NCI-H146 treated with DMSO at 0.1 percent for 48 hours (cell line): ENCODE results near the gene RRAGD.
A peak's percentile ranks its signal among the peaks of the same experiment; 100 is the strongest.

ENCODE experiments used
- DNase-seq: peaks from one replicate; lab custom pipeline; 2025; ENCODE audit not compliant: unreplicated experiment; lab: John Stamatoyannopoulos, UW

RRAGD gene

DNA sequence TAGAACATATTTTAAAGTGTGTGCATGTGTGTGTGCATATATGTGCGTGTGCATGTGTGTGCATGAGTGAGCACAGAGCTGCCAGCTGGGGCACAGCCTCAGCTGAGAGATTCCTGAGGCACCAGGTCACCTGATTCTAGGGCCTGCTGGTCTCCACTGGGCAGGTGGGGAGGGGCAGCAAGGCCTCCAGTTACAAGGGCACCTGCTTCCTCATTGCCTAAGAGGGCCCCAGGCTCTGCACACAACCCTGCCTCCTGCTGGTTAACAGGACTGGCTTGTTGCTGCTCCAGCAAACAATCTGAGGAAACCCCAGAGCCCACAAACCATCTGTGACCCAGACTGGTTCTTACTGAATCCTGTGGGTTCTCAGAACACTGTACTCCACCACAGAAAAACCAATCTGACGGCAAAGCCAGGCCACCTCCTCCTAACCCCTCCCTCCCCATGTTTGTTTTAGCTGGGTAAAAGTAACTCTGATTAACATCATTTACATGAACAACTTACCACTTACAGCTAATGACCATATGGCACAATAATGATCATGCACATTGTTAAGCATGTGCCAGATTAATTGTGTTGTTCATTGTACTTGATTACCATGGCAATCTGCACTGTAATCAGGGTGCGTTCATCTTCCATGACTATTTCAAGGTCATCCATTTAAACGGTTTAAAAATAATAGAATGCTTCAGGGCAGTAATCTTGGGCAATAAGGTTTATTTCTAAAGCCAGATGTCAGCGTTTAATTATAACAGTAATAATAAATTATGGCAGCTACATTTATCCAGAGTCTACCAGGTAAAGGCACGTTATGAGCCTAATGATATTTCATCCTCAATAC, 36.4 kb downstream of the RRAGD start:
- peak; percentile 91 for DNase-seq

DNA sequence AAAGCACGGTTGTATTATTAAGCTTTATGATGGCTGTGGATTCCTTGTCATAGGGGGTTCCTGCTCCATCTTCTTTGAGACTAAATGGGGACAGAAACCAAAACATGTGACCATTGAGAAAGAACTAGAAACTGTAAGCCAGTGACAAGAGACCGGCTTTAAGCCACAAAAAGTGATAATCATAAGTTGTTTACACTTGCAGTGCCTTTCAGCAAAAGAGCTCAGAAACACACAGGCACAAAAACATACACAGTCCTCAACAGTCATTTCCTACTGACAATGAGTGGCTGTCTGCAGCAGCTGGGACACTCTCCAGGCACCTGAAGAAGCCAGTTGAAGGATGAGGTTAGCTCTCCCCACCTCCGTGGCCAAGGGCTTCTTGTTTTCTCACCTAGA, 39.6 kb downstream of the RRAGD start:
- DNase-seq = no peak

DNA sequence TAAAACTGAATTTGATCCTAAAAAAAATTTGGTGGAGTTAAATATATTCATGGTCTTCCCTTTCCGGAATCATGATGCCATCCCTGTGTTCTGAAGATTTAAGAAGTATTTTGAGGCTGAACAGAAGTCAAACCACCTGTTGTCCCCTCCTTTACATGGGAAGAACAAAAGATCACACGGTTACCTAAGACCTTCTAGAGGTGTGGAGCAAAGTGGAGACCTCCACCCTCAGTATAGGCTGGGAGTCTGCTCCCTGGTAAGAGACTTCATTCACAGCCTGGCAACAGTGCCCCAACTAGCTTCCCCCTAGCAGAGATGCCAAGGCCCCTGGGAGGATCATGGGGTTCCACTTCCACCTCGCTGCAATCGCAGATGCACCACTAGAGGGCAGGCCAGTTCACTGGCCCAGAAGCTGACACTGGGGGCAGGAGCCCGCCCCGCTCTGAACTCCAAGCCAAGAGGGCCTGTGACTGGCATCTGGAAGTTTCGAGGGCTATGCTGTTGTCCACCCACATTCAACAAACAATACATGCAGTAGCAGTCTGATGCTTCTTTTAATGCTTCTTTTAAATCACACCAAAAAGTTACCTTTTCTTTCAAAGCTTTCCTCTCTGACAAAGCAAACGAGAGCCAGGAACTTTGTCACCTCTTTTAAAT, 40.1 kb downstream of the RRAGD start:
- peak; percentile 22 for DNase-seq

DNA sequence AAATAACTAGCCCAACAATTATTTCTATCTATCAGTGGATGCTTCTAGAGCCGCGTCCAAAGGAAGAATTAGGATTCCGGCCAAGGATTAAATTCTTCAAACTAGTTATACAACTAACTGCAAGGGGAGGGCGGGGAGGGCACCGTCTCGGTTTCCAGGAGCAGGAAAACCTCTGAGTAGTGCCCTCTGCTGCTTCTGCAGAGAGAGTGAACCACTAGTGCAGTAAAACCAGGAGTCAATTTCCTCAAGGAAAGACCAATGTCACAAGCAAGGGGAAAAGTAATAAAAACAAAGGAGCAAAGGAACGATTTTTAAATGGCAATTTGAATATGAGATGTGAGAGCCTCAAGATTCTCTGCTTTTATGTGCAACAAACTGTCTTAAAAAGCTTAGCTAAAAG, 43.1 kb downstream of the RRAGD start:
- DNase-seq = no peak

DNA sequence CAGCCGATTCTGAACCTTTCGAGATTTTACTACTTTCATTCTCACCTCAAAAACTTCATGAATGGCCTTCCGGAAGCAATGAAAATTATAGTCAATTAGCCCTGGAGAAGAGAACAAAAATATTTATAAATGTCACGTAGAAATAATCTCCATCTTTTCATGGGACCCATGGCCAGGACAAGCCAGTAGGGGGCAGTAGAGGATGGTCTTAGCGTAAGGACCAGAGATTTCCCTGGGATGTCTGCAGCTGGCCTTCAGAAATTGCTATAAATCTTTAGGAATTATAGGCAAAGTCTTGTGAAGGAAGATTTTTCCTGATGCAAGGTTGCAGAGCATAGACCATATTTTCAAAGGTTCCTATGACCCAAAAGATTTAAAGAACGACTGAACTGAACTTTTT, 44.0 kb downstream of the RRAGD start:
- peak; percentile 6 for DNase-seq

- DNase-seq = no peak
These were observed 47.5 kb downstream of the RRAGD start for GRCh38 chr6:89364586-89364985.

DNA sequence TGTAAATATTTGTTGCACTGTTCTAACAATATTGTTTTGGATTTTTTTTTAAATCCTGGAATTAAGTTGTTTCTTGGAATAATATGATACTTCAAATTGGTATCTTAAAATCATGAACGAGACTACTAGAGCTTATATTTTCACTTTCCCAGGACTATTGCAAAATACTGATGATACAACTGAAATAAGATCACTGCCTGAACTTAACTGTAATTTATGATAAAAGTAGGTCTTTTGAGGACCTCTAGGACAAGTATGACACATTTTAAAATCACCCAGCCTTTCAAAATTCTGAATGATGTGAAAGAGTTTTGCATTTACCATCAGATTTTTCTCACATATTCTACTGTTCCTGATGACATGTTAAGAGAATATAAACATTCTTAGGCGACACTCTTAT, 50.9 kb downstream of the RRAGD start:
- DNase-seq = no peak

GRCh38 chr6:89360415-89360999, 51.6 kb downstream of the RRAGD start:
- no peak for DNase-seq

DNA sequence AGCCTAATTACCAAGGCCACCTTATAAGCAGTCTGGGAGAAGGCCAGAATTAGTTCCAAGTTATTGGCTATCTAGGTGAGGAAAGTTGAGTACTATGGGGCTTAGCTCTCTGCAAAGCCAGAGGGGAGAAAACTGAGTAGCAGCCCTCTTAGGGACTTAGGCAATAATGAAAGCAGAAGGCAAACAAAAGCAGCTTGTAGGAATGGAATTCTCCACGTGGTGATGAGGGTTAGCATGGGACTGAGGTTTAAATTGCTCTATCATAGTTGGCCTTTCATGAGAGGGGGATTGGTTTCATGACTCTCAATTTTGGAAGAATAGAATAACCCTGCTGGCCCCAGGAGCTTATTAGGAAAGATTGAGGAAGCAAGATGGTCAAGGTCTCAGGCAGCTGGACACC, 52.5 kb downstream of the RRAGD start:
- DNase-seq = no peak

- no peak for DNase-seq
These were observed 54.7 kb downstream of the RRAGD start for GRCh38 chr6:89357390-89357789.

GRCh38 chr6:89356642-89357170, 55.4 kb downstream of the RRAGD start:
- no peak for DNase-seq

DNA sequence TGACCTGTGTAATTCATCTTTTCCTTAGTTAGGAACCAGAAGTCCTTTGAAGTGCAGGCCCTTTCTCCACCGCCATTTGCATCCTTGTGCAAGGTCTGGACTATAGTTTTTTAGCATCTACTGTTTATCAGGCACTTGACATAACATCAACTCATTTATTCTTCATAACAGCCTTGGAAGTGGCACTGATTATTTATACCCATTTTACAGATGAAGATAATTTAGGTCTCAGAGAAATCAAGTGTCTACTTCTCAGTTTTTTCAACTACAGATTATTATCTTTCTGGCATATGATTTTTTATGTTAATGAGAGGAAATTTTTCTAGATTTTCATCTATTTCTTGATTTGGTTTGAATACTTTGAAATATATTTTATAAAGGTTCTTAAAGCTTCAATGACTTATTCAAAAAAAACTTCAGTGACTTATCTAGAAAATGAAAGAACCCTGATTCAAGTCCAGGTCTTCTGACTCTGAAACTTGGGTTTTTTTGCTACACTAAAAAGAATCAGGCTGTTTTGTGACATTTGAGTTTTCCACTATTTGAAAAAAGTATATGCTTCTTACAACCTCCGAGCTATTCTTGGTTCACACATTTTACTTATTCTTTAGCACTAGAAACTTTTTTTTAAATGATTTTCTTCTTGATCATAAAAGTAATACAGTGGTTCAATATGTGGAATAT, 56.4 kb downstream of the RRAGD start:
- no peak for DNase-seq

- DNase-seq = peak; percentile 77
These were observed 58.2 kb downstream of the RRAGD start for GRCh38 chr6:89353702-89354392.

GRCh38 chr6:89353118-89353556, 58.9 kb downstream of the RRAGD start:
- DNase-seq = no peak

- peak; percentile 64 for DNase-seq
These were observed 59.6 kb downstream of the RRAGD start, which contains the start of gene UBE2J1 for GRCh38 chr6:89352278-89353117. Gene UBE2J1 (minus strand): TSS chr6:89352722. CDS start chr6:89352569, 153 bp downstream.

- peak; percentile 17 for DNase-seq
These were observed 60.3 kb downstream of the RRAGD start for GRCh38 chr6:89351671-89352277.

DNA sequence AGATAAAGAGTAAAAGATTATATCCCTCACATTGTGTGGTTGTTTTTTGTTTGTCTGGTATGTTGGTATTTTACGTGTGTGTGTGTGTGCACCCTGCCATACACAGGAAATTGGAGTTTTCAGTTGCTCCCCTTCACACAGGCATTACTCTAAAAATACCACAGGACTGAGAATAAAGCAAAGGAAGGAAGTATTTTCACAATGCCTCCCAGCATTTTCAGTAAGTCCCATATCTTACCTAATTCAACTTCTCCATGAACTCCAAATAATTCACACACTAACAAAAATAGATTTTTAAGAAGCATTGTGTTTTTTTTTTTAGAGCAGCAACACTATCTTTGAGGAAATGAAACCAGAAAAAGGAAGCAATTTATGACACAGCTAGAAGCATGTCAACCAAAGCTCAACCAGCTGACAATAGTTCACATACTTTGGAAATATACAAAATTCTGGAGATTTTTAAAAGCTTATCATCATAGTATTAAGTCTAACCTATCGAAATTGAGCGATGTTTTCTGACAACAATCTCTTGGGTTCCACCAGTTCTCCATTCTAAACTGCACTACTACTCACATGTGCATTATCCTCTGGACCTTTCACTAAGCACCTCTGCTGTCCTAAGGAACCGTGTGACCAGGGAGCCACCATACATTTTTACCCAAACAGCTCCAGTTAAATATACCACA, 61.6 kb downstream of the RRAGD start:
- peak; percentile 3 for DNase-seq

DNA sequence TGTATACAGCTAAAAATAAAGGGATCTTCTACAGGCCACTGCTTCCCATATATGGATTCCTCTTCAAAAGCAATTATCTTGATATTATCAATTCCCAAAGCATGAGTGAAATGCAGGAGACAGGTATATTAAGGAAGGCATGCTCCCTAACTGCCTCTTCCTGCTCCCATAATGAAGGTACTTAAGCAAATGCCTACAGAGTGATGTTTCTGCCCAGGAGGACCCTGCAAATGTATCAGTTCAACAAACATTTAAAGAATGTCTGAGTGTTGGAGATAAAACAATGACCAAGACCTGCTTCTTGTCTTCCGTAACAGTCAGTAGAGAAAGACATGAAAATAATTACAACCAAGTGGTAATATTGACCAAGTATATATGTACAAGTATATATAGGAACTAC, 63.7 kb downstream of the RRAGD start:
- no peak for DNase-seq

- no peak for DNase-seq
These were observed 64.2 kb downstream of the RRAGD start for GRCh38 chr6:89347825-89348224.
